HG03457 (cell line): ENCODE data around the gene CDH23.

ENCODE experiments used
- ATAC-seq: cut with Tn5 transposase; IDR thresholded peaks from one replicate; pipeline ENCODE4 v1.9.1; 2021; ENCODE audit warnings: moderate number of reproducible peaks; ENCODE audit not compliant: unreplicated experiment

The CDH23 gene

DNA sequence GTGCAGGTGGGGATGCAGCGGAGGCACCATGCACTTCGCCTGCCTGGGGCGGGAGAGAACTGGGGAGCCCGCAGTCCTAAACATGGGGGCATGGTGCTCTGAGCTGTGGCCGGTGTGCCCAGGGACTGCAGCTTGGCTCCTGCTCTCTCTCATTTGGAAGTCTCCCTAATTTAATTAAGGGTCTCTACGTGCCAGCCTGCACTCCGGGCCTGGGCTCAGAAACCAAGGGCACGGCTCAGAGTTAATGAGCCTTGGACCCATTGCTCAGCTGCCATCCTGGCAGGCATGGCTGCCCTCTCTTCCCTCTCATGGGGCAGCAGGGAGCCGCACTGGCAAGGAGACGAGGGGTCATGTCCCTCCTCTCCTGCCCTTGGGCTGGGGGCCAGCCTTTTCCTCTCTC is 115.6 kb downstream of the CDH23 start:
- ATAC-seq: no peak

- no peak for ATAC-seq
These were observed 116.2 kb downstream of the CDH23 start for GRCh38 chr10:71512761-71513539.

DNA sequence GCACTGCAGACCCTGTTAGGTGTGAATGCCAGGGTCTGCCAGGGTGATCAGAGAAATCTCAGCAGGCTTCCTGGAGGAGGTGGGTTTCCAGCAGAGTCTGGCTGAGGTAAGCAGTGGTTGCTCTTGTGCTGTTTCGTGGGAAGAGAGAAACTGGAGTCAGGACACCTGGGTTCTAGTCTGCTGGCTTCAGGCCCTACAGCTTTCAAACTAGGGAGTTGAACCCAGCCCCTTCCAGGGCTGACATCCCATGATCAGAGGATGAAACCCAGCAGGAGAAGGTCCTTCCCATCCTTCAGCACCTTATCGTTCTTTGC is 116.8 kb downstream of the CDH23 start:
- ATAC-seq: no peak

DNA sequence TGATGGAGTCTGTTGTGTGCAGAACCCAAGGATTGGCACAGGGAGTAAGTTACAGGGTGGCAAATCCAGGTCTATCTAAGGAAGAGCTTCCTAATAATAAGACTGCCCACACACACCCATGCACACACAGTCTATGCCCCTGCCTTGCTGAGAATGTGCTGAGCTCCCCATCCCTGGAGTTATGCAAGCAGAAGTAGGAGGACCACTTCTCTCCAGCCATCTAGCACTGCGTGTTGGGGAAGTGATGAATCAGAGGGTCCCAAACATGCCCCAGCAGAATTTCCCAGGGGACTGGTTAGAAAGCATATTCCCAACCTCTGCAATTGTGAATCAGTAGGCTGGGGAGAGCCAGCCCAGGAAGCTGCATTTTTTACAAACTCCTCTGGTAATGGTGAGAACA is 117.2 kb downstream of the CDH23 start:
- ATAC-seq: no peak

- no peak for ATAC-seq
These were observed 118.9 kb downstream of the CDH23 start for GRCh38 chr10:71515531-71516172.

DNA sequence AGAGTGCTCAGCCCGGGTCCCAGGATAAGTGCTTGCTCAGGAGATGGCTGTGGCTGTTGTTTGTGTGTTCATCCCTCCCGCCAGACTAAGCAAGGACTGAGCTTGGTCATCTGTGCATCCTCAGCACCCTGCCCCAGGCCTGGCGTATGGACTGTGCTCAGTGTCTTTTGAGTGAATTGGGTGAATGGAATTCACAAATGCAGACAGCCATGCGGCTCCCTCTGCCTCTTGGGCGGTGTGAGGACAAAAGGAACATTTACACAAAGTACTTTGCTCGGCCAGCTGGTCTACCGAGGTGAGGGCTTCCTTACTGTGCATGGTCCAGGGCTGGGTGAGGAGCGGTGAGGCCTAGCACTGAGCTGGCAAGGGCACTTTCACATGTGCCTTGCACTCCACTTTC is 120.2 kb downstream of the CDH23 start:
- ATAC-seq: no peak

GRCh38 chr10:71517298-71518169 is 120.8 kb downstream of the CDH23 start:
- no peak for ATAC-seq

- no peak for ATAC-seq
These were observed 123.3 kb downstream of the CDH23 start for GRCh38 chr10:71520042-71520441.

GRCh38 chr10:71521504-71522441 is 125.1 kb downstream of the CDH23 start:
- no peak for ATAC-seq

GRCh38 chr10:71522442-71523144 is 125.9 kb downstream of the CDH23 start:
- no peak for ATAC-seq

DNA sequence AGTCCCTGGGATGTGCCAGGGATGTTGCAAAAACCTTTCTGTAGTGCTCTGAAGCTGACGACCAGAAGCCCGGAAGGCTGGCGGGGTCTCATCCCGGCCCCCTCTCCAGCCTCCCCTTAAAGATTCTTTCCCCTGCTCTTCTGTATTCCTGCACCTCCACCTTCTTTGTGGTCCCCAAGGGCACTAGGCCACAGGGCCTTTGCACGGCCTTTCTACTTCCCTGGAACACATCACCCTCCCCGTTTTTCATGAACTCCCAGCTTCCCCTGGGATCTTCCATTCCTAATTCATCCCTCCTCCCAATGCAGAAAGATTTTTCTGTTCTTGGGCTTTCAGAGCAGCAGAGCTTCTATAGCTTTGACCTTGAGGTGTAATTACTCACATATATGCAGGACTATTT is 127.0 kb downstream of the CDH23 start:
- no peak for ATAC-seq

DNA sequence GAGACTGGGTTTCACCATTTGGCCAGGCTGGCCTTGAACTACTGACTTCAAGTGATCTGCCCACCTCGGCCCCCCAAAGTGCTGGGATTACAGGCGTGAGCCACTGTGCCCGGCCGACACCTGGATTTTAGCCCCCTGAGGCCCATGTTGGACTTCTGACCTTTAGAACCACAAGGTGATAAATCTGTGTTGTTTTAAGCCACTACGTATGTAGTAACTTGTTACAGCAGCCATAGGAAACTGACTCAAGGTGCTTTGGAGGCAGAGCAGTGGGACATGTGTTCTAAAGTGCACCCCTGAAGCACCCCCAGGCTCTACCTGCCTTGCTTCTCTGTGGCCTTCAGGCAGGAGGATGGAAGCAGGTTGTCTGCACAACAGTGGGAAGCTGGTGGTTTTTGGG is 128.4 kb downstream of the CDH23 start:
- no peak for ATAC-seq

GRCh38 chr10:71525721-71526120 is 129.0 kb downstream of the CDH23 start:
- no peak for ATAC-seq

- no peak for ATAC-seq
These were observed 129.9 kb downstream of the CDH23 start for GRCh38 chr10:71526653-71527052.

- no peak for ATAC-seq
These were observed 130.4 kb downstream of the CDH23 start for GRCh38 chr10:71527135-71527534.

DNA sequence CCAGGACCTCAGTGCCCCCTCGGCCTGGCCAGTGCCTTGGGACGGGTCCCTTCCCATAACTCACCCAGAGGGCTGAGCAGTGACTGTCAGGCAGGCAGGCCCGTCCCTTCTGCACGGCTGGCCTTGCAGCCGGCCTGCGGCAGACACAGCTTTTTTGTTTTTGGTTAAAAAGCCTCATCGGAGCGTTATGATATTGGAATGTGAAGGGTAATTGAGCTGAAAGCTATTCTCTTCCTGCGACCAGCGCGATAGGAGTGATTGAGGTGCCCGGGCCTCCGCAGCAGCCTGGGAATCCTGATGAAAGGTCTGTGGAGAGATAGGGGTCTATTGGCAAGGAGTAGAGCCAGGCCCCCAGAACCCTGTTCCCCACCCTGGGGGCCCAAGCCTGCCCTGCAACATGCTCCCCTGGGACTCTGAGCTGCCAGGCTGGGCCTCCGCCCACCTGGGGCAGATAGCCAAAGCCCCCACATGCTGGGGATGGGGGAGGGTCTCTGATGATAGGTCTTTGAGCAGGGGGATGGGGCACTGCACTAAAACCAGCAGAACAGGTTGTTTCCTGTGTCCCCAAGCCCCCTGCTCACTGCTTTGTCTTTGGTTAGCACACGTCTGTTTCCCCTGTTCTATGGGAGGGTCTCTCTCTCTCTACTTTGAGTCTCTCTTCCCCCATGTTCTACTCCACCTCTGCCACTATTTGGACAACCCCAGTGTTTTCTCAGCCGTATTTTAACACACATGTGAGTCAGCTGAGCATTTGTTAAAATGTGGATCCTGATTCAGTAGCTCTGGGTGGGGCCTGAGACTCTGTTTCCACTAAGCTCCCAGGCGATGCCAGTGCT is 131.9 kb downstream of the CDH23 start:
- ATAC-seq: no peak

GRCh38 chr10:71529207-71529827 is 132.6 kb downstream of the CDH23 start:
- no peak for ATAC-seq

GRCh38 chr10:71530781-71531180 is 134.1 kb downstream of the CDH23 start:
- ATAC-seq: no peak
